H1 (cell line): ENCODE measurements around the gene ZMIZ1. TPM values are rescaled to one million over a fixed set of nuclear protein-coding genes. Genes with fewer than 3 reads are reported as not detected.

Experiments used
- POLR2AphosphoS5 ChIP-seq: IDR thresholded peaks from 2 replicates; pipeline ENCODE4 v1.6.1; 2011; ENCODE audit warnings: low read depth, low read length
- polyA plus RNA-seq, 7 experiments: library from polyadenylated mRNA; depleted of rRNA in 3 of 7; stranded (reverse) in 5 of 7; unstranded in 2 of 7; fragments of >200 nt in 5 of 7; fragments of 200-250 nt in 2 of 7; gene quantifications; 1 replicate in 5 of 7; 2 replicates in 1 of 7; 4 replicates in 1 of 7; pipeline versions ENCODE4 v1.2.1 to v1.2.3, GENCODE V29; 2011 to 2013; ENCODE audit warnings: missing spikeins in 2 of 7, mixed read lengths in 2 of 7
- total RNA-seq: library from RNA; stranded (reverse); fragmentation: NEBNext Ultra II Directional; extraction: Animal tissue kit (Norgen Biotek cat#: 25700); gene quantifications from 2 replicates; pipeline ENCODE4 v1.2.1, GENCODE V29; 2021

ZMIZ1 gene
- total and polyA plus RNA-seq, 2 of the 8 experiments (the other 6 are each of a cell fraction or from before 2014, with no cell fraction given), result 8.1 to 28.0 TPM

GRCh38 chr10:79079490-79080355, 11.0 kb downstream of the ZMIZ1 start (continued):
- TF ChIP-seq POLR2AphosphoS5, result no peak
